Measurements from ENCODE around the gene ZBTB7B. TPM values are rescaled to one million over a fixed set of nuclear protein-coding genes. Genes with fewer than 3 reads are reported as not detected.

ZBTB7B gene
- polyA plus RNA-seq, 3 donors: 6.3 to 149 (median 9.6) TPM

DNA sequence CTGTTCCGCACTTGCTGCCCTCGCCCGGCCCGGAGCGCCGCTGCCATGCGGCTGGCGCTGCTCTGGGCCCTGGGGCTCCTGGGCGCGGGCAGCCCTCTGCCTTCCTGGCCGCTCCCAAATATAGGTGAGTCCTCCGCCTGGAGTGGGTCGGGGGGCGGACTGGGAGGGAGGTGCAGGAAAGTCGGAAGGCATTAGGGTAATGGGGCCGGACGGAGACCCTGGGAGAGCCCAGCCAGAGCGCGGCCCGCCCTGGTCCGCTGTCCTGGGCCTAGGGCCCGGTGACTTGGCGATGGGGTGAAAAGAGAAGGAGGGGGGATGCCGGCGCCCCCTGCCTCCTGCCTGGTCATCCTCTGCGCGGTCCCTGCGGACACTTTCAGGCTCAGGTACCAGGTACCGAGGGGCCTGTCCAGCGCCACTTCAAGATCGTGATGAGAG is 48.8 kb downstream of the ZBTB7B start:
- no peak for DNase-seq
- Mint-ChIP-seq H3K27me3 (ENCODE audit: low read depth in 3 of 3) (peaks cover 0 to 2% (median 1%) of the 10 kb centered on the region in 3 donors), H3K4me1 (peaks cover 26% of the 10 kb centered on the region), H3K4me3 (peak overlapping the region; percentile 90 to 95), H3K9me3 (no peaks in the 10 kb centered on the region), H3K27ac (peak overlapping the region; percentile 73 to 93 (median 89)), H3K36me3 (peaks cover 24 to 26% of the 10 kb centered on the region in 2 donors)
- Histone ChIP-seq H3K4me3 (replicated peaks in 1 of 3; ENCODE audit: low read depth in 2 of 3, low read length in 3 of 3) (peak overlapping the region; percentile 60 to 96 (median 81)), H3K9ac (ENCODE audit: insufficient read depth, low read length, poor library complexity, severe bottlenecking) (peak overlapping the region; percentile 75), H3K4me1 (ENCODE audit: control insufficient read depth in 1 of 2, insufficient read depth in 2 of 2, low read length in 2 of 2) (peaks cover 28 to 42% of the 10 kb centered on the region in 2 donors), H3K79me2 (ENCODE audit: insufficient read depth, low read length) (peaks cover 22% of the 10 kb centered on the region), H3K27ac (ENCODE audit: low read depth in 1 of 2, low read length in 2 of 2) (peak overlapping the region; percentile 54 to 79), H3K36me3 (replicated peaks in 1 of 2; ENCODE audit: control insufficient read depth in 1 of 2, insufficient read depth in 2 of 2, low read length in 2 of 2) (peaks cover 26 to 28% of the 10 kb centered on the region in 2 donors), H4K20me1 (ENCODE audit: insufficient read depth, low read length) (peaks cover 46% of the 10 kb centered on the region), H3K27me3 (ENCODE audit: control insufficient read depth in 2 of 2, insufficient read depth in 2 of 2, low read length in 2 of 2) (no peaks in the 10 kb centered on the region), H3K9me3 (replicated peaks in 1 of 2; ENCODE audit: control insufficient read depth in 1 of 2, insufficient read depth in 1 of 2, low read length in 2 of 2) (no peaks in the 10 kb centered on the region), H3K4me2 (replicated peaks; ENCODE audit: extremely low read depth, low read length, poor library complexity, severe bottlenecking) (peak overlapping the region; percentile 100), H2AFZ (ENCODE audit: insufficient read depth, low read depth, low read length, poor library complexity, severe bottlenecking) (peak overlapping the region; percentile 72)
- 0% methylated on average over 31 of the region's 31 CpGs for WGBS (ENCODE audit: insufficient coverage)
- TF ChIP-seq, protein P1, sequence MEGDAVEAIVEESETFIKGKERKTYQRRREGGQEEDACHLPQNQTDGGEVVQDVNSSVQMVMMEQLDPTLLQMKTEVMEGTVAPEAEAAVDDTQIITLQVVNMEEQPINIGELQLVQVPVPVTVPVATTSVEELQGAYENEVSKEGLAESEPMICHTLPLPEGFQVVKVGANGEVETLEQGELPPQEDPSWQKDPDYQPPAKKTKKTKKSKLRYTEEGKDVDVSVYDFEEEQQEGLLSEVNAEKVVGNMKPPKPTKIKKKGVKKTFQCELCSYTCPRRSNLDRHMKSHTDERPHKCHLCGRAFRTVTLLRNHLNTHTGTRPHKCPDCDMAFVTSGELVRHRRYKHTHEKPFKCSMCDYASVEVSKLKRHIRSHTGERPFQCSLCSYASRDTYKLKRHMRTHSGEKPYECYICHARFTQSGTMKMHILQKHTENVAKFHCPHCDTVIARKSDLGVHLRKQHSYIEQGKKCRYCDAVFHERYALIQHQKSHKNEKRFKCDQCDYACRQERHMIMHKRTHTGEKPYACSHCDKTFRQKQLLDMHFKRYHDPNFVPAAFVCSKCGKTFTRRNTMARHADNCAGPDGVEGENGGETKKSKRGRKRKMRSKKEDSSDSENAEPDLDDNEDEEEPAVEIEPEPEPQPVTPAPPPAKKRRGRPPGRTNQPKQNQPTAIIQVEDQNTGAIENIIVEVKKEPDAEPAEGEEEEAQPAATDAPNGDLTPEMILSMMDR (IDR thresholded peaks at IDR 0.05): no peak
- intact Hi-C loops (cut with micrococcal nuclease): loop anchor here (5.0 kb wide), 3 partner anchors 36 to 49 kb away; partner anchors contain the start of gene ZBTB7B (in 1 of the 2)

DNA sequence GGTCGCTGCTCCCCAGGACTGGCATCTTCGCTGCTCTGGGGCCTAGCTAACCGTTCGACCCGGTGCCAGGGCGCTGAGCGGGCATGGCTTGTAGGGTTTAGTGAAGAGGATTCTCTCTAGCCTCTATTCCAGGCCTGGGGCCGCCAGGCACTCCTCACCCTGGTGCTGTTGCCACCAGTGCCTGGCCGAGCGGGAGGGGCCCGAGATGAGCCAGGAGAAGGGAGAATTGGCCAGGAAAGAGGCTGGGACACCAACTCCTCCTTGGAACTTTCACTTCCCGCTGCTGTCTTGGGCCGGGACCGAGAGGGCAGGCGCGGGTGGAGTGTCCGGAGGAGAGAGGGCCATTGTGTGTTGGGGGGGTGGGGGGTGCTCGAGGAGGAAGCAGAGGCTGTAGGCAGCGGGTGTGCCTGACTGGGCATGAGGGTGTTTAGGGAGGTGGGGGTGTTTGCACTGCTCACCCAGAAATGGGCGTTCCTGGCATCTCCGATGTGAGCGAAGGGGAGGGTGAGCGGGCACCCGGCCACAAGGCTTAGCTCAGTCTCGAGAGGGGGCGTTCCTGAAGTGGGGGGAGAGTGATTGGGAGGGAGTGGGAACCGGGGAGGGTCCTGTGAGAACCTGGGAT is 49.3 kb downstream of the ZBTB7B start:
- Mint-ChIP-seq H3K27me3 (ENCODE audit: low read depth in 3 of 3) (peaks cover 0 to 1% (median 0%) of the 10 kb centered on the region in 3 donors), H3K9me3 (no peaks in the 10 kb centered on the region), H3K4me3 (peak overlapping the region; percentile 90 to 95), H3K36me3 (peaks cover 29 to 31% of the 10 kb centered on the region in 2 donors), H3K27ac (peak overlapping the region; percentile 73 to 93 (median 89)), H3K4me1 (peaks cover 26% of the 10 kb centered on the region)
- peak overlapping the region; percentile 60 to 96 (median 81) for H3K4me3 ChIP-seq (replicated peaks in 1 of 3; ENCODE audit: low read depth in 2 of 3, low read length in 3 of 3)
- peak overlapping the region; percentile 72 for H2AFZ ChIP-seq (ENCODE audit: insufficient read depth, low read depth, low read length, poor library complexity, severe bottlenecking)
- H3K36me3 ChIP-seq (replicated peaks in 1 of 2; ENCODE audit: control insufficient read depth in 1 of 2, insufficient read depth in 2 of 2, low read length in 2 of 2): peaks cover 32 to 33% of the 10 kb centered on the region in 2 donors
- peak overlapping the region; percentile 75 for H3K9ac ChIP-seq (ENCODE audit: insufficient read depth, low read length, poor library complexity, severe bottlenecking)
- DNase-seq: peak; percentile 42 to 65 (median 52)
- H3K27ac ChIP-seq (ENCODE audit: low read depth in 1 of 2, low read length in 2 of 2): peak overlapping the region; percentile 54 to 79
- H3K4me1 ChIP-seq (ENCODE audit: control insufficient read depth in 1 of 2, insufficient read depth in 2 of 2, low read length in 2 of 2): peaks cover 28 to 42% of the 10 kb centered on the region in 2 donors
- intact Hi-C loops (cut with micrococcal nuclease): loop anchor here (5.0 kb wide), 3 partner anchors 35 to 50 kb away; partner anchors contain the start of gene ZBTB7B (in 1 of the 2)
- H4K20me1 ChIP-seq (ENCODE audit: insufficient read depth, low read length): peaks cover 51% of the 10 kb centered on the region
- no peaks in the 10 kb centered on the region for H3K27me3 ChIP-seq (ENCODE audit: control insufficient read depth in 2 of 2, insufficient read depth in 2 of 2, low read length in 2 of 2)
- peak overlapping the region; percentile 100 for H3K4me2 ChIP-seq (replicated peaks; ENCODE audit: extremely low read depth, low read length, poor library complexity, severe bottlenecking)
- WGBS (ENCODE audit: insufficient coverage): 0% methylated on average over 27 of the region's 27 CpGs
- TF ChIP-seq, protein P1 (IDR thresholded peaks at IDR 0.05): no peak
- peaks cover 25% of the 10 kb centered on the region for H3K79me2 ChIP-seq (ENCODE audit: insufficient read depth, low read length)
- H3K9me3 ChIP-seq (replicated peaks in 1 of 2; ENCODE audit: control insufficient read depth in 1 of 2, insufficient read depth in 1 of 2, low read length in 2 of 2): no peaks in the 10 kb centered on the region
